HG03103 (cell line): ENCODE results near the gene PHC3.

ENCODE experiments used
- ATAC-seq: cut with Tn5 transposase; IDR thresholded peaks from one replicate; pipeline ENCODE4 v1.9.1; 2021; ENCODE audit warnings: low read depth; ENCODE audit not compliant: unreplicated experiment

Gene PHC3

DNA sequence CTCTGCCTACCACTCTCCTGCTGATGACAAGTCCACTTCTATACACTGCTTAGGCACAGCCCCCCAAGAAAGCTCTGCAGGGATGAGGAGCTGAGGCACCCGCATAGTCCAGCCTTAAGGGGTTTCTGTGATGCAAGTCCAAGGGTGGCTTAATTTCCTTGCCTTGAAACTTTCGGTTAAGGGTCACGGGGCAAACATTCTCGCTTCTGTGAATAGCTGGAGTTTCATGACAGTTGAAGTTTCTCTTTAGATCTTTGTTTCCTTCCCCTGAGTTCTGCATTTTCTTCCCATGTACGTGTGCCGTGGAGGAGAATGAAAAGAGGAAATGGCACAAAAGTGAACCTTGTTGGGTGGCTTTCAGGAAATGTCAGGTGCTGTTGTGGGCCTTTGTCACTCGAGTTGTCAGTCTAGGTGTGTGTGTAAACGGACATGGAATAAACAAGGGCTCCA is 136.7 kb downstream of the PHC3 start:
- ATAC-seq = peak; percentile 77

DNA sequence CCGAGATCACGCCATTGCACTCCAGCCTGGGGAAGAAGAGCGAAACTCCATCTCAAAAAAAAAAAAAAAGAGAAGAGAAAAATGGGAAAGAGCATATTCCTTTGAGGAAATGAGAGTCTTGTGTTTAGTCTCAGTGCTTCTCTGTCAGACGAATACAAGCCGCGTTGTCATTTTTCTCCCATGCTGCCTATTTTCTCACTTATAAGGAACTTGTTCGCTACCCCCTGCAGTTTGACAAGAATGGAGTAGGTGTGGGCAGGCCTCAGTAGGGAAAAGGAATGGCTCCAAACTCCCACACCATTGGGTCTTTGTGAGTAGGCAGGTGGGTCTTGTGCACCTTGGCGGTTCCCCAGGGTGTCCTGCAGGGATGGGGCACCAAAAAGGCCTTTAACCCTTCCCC is 137.3 kb downstream of the PHC3 start:
- ATAC-seq = no peak

DNA sequence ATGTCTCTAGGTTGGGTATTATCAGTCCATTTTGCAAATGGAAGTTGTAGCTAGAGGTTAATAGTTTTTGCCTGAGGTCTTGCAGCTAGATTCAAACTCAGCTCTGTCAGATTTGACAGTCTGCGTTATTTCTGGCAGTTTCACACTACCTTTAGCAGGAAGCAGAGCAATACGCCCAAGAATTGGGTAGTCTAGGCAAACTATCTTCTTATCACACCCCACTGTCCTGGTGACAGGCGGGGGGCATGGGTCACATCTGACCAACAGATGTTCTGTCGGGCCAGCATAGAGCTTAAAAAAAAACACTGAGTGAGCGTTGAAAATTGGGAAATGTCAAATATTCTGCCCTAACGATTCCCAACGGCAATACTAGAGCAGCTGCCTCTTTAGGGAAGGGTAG is 138.0 kb downstream of the PHC3 start:
- ATAC-seq = no peak

- no peak for ATAC-seq
Measured at GRCh38 chr3:170040418-170040817, 141.1 kb downstream of the PHC3 start.

DNA sequence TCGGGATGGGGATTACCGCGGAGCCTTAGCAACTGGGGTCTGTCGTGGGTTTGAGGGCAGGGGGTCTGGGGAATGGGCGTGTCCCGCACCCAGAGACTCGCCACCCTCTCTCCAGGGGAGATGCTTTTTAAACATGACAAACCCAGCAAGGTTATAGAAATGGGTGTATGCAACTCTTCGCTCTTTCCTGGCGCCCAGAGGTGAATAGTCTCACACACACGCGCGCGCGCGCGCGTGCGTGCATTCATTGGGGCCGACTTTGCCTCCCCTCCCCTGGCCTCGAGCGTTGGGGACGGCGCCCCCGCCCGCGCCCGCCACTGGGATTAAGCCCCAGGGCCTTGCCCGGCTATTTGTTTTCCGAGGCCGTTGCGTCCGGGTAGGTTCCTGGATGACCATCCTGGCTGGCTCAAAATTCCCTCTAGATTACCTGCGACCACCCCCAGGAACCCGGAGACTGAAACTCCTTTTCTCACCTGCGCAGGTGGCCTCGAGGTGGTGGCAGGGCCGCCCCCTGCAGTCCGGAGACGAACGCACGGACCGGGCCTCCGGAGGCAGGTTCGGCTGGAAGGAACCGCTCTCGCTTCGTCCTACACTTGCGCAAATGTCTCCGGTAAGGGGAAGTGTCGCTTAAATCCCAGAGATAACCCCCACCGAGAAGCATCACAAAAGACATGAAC is 143.0 kb downstream of the PHC3 start:
- ATAC-seq = peak; percentile 5
